ENCODE data around the gene ZNF625.

Gene ZNF625

DNA sequence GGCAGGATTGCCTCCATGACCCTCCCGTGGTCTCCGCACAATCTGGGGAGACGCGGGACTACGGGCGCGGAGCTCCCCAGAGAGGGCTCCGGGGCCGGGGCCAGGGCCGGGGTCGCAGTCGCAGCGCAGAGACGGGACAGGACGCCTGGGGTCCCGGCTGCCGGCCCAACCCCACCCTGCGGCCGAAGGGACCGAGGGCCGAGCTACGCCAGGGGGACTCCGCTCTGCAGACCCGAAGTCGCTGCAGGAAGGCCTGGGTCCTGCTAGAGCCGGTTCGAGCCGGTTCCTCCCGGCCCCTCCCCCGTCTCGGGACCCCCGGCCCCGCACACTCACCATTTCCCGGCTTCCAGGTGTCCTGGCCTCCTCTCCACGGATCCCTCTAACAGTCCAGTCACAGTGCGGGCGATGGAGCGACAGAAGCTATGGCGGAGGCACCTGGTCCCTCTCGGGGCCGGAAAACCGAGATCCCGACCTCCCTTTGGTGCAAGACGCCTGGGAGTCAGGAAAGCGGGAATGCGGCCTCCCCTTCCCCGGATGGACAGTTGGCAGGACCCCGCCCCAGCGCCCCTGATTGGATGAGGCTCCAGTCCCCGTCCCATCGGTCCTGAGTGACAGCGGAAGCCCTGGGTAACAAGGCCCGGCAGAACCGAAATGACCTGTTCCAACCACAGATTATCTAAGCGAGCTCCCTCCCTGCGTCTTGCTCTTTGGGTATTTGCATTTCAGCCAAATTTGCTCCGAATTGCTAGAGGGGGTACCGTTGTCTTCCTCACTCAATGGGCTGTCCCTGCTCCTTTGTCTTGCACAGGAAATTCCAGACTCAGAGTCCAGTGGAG is at the start of gene ZNF625:
Gene ZNF625 (minus strand): TSS at position 512 of the 836 bp plus-strand sequence. CDS start 176 bp downstream, at position 336.
- DNase-seq, result peak; percentile 68

DNA sequence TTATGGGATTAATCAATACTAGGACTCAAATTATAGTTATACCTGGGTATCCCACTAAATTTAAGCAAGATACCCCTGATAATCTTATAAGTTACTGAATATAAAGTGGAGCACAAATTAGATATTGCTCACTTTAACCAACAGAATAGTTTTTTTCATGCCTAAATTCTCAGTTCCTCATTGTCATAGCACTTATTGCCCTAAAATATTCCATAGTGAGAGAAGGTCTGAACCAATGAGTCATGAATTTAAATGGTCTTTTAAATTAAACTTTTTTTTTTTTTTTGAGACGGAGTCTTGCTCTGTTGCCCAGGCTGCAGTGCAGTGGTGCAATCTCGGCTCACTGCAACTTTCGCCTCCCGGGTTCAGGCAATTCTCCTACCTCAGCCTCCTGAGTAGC is 48.8 kb upstream of the ZNF625 start:
- DNase-seq, result no peak

DNA sequence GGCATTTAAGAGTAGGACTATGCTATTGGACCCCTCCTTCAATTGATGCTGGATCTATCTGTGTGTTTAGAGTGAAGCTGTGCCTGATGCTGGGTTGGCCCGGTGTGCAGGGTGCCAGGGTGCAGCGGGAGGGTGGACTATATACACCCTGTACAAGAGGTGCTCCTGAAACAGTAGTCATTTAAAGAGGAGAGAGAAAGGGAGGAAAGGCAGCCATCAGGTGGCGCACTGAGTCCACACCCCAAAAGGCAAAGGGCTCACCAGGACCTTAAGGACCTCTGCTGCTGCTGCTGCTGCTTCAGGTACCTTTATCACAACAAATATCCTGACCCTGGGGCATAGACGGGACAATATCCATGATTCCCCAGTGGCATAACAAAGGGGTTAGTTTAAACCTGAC is 45.7 kb upstream of the ZNF625 start:
- DNase-seq, result peak; percentile 83

DNA sequence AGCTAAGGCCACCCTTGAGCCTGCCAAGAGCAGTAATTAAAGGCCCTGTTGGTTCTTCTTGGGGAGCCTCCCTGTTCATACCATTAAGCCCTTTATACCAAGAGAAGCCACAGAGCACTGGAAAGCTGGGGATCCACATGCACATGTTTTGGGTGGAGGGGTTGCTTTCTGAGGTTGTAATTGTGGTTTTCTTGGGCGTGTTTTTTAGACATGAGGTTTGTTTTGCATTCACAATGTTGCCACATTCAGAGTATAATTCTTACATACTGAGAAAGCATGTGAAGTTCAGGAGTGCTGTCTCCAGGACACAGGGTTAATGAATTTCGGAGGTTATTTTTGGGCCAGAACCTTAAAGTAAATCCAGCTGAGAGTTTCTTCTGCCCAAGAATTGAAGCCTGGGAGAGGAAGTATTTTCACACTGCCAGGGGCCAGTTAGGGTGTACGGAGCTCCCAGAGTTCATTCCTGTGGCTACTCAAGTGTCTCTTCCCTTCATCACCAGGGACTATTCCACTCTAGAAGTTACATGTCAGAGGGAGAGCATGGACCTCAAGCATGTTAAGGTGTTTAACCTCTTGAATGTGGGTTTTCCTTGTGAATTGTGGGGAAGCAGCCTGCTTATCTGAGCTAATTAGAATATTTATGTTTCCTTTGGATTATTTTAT is 43.4 kb upstream of the ZNF625 start:
- no peak for DNase-seq

DNA sequence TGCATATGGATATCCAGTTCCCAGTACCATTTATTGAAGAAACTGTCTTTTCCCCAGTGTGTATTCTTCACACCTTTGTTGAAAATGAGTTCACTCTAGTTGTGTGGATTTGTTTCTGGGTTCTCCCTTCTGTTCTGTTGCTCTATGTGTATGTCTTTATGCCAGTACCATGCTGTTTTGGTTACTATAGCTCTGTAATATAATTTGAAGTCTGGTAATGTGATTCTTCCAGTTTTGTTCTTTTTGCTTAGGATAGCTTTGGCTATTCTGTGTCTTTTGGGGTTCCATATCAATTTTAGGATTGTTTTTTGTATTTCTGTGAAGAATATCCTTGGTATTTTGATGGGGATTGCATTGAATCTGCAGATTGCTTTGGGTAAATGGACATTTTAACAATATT is 41.6 kb upstream of the ZNF625 start:
- no peak for DNase-seq

DNA sequence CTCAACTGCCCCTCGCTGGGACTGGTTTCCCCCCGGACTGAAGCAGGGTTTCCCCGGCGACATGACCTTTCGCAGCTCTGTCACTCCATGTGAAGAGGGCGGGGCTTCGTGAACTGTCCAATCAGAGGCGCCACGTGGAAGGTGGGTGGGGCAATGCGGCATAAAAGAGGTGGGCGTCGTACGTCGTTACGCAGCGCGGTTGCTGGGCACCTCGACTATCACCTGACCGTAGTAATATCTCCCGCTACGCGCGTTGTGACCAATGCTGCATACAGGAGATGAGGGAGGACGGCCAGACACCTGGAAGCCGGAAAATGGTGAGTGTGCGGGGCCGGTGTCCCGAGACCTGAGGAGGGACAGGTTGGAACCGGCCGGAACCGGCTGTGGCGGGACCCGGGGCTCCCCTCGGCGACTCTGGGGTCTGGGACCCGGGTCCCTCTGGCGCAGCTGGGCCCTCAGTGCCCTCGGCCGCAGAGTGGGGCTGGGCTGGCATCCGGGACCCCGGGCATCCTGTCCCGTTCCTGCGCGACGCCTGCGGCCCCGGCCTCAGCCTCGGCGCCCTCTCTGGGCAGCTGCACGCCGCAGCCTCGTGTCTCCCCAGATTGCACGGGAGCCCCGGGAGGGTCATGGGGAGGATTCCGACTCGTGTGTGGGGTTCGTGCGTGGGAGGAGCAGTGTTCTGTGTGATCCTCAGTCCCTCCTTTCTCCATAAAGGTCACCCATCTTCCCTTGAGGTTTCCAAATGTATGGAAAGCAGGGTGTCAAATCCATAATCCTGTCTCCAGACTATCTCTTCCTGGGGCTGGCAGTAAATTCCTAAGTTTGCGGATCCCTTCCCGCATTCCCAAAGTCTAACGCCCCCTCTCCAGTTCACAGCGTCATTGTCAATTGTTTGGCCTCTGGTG is 38.5 kb upstream of the ZNF625 start:
- peak; percentile 83 for DNase-seq

DNA sequence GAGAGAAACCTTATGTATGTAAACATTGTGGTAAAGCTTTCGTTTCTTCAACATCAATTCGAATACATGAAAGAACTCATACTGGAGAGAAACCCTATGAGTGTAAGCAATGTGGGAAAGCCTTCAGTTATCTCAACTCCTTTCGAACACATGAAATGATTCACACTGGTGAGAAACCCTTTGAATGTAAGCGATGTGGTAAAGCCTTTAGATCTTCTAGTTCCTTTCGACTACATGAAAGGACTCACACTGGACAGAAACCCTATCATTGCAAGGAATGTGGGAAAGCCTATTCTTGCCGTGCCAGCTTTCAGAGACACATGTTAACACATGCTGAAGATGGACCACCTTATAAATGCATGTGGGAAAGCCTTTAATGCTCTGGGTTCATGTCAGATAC is 31.1 kb upstream of the ZNF625 start:
- DNase-seq, result no peak

DNA sequence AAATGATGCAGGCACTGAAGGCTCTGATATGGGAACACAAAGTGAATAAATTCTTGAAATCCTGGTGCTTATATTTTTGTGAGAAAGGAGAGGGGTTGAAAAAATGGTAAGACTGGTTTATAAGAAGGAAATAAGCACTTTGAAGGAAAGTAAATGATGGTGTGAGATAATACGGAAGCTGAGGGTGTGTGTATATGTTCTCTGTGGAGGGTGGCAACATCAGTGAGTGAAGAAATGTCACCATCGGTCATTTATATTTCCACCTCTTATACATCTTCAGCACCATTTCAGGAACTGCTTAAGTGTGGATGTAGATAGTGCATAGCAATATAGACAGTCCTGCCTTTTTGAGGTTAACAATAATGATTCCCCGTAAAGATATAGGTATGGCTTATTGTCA is 23.8 kb upstream of the ZNF625 start:
- no peak for DNase-seq

DNA sequence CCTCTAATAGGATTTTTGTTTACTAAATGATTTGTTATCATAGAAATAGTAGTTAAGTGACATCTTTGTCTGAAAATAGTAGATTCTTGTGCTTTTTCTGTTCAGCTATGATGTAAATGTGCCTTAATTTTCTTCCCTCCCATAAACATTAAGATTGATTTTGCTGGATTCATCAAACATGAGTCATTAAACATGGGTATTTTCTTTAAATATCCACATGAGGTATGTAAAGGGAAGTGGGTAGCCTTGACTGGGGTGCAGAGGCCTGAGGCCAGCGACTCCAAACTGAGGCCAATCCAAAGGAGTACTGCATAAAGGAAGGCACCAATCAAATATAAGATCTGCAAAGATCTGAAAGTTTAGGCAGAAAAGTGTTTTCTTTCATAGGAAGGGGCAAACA is 10.1 kb upstream of the ZNF625 start:
- no peak for DNase-seq

DNA sequence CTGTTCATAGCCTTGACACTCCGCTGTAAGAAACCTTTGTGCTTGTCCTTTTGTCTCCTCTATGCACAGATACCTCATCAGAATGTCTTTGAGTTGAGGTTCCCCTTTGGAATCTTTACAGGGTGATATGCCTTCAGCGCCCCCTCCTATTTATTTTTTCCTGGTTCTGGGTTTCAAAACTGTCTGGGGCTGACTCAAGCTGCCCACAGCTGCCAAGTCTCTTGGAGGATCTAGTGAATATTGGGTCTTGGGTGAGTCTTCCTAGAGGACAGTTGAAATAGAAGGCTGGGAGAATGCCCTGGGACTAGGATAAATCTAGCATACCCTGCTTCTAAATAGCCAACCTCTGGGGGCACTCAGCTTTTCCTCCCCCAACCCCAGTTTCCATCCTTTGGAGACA is 7.3 kb upstream of the ZNF625 start:
- DNase-seq, result no peak

DNA sequence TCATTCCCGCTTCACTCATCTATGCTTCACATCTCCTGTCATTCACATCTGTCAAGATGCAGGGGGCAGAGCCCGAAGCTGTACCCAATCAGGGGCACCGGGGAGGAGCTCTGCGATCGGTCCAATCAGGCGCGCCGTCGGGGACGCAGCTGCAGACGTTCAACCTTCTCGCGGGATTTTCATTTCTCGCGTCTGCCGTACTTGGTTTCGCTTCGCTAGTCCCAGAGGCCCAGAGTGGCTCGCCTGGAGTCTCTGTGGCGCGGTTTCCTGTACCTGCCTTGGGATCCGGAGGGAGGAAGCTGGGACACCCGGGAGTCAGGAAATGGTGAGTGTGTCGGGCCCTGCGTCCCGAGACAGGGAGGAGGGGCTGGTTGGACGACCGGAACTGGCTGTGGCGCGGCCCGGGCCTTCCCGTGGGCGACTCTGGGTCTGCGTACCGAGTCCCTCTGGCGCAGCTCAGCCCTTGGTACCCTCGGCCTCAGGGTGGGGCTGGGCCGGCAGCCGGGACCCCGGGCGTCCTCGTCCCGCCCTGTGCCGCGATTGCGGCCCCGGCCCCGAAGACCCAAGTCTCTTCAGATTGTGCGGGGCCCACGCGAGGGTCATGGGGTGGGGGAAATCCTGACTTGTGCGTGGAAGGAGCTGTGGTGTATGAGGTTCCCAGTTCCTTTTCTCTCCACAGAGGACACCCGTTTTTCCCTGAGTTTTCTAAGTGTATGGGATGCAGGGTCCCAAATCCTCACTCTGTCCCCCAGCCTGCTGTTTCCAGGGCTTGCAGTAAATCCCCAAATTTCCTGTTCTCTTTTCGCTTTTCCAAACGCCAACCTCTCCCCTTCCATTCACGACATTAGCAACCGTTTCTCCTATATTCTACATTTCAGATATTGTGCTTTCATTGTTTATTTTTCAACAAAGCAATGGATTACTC is 6.6 kb upstream of the ZNF625 start, which contains the start of gene ZNF136:
Gene ZNF136 (plus strand): TSS at position 215 of the 925 bp plus-strand sequence. CDS start 108 bp downstream, at position 323.
- DNase-seq, result peak; percentile 97

DNA sequence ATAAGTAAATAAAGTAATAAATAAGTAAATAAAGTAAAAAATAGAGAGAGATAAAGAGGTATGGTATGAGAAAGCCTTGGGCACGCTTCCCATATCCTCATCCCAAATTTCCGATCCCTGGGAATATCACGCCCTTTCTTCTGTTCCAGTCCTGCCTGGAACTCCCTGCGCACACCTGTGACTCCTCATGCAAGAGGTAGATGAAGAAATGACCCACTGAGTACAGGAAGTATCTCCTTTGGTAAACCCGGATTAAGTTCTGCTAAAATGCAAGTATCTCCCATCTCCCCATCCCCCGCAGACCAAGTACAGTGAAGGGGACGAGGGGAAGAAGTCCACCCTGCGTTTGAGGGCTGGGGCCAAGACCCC is 6.0 kb upstream of the ZNF625 start:
- no peak for DNase-seq

DNA sequence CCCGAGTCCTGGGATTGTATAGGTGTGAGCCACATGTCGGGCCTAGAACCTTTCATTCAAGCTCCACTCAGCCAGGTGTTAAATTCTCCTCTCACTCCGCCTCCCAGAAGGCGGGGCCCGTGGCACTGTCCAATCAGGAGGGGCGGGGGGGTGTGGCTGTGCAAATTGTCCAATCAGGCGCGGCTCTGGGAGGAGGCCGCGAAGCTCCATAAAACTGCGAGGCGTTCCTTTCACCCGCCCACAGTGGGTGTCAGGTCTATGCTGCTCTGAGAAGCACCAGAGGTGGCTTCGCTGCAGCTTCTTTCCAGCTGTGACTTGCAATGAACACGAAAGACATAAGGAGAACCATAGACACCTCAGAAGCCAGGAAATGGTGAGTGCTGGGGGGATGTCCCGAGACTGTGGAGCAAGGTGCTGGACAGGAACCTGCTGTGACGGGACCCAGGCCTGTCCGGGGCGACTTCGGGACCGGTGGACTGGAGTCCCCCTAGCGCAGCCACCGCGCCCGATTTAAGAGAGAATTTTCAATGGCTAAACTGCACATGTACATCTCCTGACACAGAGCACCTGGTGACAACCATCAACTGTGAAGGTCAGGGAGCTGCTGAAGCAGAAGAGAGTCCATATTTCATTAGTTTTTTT is 3.4 kb upstream of the ZNF625 start:
- DNase-seq, result no peak

DNA sequence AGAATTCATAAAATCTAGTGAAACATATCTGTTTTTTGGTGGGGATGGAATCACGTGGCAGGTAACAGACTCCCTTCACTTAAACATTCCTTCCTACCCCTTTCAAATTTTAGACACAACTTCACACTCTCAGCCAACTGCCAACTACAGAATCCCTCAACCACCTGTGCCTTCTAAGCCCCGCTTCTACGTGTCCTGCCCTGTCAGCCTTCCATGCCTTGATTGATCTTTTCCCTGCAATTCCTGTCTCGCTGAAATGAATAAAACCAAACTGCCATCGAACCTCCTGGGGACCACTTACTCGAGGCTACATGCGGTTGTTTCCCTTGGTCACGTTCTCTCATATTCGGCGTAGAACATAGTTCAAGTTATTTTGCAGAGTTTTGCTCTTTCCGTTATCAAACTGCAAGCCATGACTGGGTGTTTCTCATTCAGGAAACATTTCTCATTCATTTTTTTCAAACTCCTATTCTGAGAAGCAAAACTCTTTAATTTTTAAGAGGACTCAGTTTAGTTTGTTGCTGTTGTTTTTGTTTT is 1.1 kb downstream of the ZNF625 start:
- DNase-seq, result no peak

DNA sequence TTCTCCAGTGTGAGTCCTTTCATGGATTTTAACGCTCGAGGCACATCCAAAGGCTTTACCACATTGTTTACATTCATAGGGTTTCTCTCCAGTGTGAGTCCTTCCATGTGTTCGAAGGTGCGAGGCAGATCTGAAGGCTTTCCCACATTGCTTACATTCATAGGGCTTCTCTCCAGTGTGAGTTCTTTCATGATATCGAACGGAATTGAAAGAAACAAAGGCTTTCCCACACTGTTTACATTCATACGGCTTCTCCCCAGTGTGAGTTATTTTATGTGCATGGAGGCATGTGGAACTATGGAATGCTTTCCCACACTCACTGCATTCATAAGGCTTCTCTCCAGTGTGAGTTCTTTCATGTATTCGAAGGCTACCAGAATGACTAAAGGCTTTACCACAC is 11.2 kb downstream of the ZNF625 start:
- DNase-seq, result no peak

DNA sequence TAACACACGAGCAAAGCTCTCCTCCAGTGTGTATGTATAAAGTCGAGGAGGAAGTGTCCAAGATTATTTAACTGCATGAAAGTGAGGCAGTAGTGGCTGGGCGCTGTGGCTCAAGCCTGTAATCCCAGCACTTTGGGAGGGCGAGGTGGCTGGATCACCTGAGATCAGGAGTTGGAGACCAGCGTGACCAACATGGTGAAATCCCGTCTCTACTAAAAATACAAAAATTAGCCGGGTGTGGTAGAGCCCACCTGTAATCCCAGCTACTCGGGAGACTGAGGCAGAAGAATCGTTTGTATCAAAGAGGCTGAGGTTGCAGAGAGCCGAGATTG is 15.2 kb downstream of the ZNF625 start:
- no peak for DNase-seq

DNA sequence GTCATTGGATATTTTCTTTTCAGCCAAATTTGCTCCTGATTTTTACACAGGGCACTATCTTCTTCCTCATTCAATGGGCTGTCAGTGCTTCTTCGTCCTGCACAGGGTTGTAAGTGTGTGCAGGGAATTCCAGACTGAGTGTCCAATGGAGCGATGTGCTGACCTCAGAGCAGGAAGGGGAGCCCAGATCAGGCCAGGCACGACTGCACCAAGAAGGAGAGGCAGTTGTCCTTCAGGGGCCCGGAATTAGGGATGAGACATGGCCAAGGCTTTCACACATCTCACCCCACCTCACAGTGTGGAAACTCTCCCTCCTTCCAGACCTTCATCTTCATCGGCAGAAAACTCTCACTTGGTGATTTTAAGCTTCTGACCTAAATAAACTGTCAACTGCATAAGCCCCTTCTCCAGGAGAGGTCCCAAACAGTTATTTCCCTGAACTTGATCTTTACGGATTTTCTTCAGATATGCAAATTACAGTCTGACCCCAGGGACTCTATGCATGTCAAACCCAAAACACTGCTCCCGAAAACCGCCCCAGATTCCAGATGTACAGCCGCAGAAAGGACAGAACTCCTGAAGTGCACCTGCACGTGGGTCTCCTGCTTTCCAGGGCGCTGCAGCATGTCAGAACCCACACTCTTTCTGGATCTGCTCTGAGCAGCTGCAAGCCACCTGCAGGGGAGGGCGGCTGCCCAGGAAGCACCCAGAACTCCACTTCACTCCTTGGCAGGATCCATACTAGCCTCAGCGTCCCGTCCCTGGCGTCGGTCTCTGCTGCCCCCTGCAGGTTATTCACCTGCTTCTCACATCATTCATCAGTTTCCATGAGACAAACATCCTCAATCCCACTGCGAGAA is 15.8 kb downstream of the ZNF625 start:
- peak; percentile 93 for DNase-seq

DNA sequence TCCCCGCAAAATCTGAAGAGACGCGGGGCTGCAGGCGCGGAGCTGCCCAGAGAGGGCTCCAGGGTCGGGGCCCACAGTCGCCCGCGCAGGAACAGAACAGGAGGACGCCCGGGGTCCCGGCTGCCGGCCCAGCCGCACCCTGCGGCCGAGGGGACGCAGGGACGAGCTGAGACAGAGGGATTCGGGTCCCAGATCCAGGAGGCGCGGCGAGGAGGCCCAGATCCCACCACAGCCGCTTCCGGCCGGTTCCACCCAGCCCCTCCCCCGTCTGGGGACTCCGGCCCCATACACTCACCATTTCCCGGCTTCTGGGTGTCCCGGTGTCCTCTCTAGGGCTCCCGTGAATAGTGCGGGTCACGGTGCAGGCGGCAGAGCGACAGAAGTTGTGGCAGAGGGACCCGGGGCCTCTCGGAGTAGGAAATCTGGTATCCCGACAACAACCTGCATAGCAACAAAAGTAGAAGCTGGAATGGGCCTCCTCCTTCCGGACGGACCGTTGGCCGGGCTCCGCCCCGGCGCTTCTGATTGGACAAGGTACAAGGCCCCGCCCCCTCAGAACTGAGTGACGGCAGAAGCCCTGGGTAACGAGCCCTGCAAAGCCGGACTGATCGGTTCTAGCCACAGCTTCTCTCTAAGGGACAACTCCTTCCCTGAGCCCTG is 16.5 kb downstream of the ZNF625 start, which contains the start of gene ZNF20:
Gene ZNF20 (minus strand): TSS at position 466 of the 660 bp plus-strand sequence. CDS start 168 bp downstream, at position 298.
- peak; percentile 96 for DNase-seq

DNA sequence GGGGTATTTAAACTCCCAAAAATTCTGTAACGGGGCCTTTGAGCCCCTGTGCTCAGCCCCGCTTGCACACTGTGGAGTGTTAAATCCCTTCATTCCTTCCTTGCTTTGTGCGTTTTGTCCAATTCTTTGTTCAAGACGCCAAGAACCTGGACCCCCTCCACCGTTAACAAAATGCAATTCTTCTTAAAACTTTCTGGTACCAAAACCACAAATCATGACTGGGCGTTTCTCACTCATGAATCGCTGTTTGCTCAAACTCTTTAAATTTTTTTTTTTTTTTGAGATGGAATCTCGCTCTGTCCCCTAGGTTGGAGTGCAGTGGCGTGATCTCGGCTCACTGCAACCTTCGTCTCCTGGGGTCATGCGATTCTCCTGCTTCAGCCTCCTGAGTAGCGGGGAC is 17.3 kb downstream of the ZNF625 start:
- no peak for DNase-seq
